Stimulated activated CD8-positive, alpha-beta memory T cell treated with anti-CD3 and anti-CD28 coated beads, Interleukin-4, amount 100 ng/mL, for 24 hours (primary cell): Measurements from ENCODE around the gene MSANTD2.

Experiments
- DNase-seq: peaks from one replicate; pipeline ENCODE4 v3.0.0-alpha.2; 2020; ENCODE audit warnings: low read depth

The MSANTD2 gene

DNA sequence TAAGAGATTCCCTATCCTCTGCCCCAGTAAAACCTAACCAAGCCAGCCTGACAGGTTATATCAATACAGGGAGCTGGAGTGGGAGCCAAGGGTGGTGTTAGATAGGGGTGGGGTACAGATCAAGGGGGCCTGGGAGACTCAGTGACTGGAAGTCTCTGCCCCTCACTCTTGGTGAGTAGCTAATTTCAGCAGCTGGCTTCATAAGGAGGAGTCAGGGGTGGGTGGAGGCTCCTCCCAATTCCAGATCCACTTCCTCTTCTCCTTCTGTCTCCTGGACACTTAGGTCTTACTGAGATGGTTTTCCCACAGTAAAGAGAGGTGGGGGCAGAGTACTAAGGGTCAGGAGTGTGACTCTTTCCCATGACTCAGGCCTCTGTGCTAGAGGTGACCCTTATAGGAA lies 47.0 kb downstream of the MSANTD2 start:
- no peak for DNase-seq

DNA sequence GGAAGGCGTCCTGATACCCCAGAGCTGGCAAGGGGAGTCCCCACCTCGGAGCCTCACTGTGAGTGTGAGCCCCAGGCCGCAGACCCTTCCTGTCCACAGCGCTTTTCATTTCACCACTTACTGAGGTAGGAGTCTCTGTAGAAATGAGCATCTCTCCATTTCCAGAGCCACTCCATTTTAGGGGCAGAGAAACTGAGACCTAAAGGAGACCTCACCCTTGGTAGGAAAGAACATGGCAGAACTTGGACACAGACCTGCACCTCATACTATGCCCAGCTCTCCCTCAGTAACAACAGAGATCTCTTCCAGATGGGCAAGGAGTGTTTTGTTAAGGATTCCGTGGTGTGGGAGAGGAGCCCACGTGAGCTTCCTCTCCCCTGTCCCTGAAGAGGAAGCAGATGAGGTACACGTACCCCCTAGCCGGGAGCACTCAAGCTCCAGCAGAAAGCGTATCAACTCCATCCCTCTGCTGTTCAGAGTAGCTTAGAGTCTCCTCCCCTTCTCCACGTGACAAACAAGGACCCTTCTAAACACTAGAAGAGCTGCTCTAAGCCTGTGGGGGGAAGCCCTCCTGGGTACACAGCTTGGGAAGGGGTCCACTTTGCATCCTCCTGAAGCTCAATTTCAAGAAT lies 47.6 kb downstream of the MSANTD2 start:
- no peak for DNase-seq

DNA sequence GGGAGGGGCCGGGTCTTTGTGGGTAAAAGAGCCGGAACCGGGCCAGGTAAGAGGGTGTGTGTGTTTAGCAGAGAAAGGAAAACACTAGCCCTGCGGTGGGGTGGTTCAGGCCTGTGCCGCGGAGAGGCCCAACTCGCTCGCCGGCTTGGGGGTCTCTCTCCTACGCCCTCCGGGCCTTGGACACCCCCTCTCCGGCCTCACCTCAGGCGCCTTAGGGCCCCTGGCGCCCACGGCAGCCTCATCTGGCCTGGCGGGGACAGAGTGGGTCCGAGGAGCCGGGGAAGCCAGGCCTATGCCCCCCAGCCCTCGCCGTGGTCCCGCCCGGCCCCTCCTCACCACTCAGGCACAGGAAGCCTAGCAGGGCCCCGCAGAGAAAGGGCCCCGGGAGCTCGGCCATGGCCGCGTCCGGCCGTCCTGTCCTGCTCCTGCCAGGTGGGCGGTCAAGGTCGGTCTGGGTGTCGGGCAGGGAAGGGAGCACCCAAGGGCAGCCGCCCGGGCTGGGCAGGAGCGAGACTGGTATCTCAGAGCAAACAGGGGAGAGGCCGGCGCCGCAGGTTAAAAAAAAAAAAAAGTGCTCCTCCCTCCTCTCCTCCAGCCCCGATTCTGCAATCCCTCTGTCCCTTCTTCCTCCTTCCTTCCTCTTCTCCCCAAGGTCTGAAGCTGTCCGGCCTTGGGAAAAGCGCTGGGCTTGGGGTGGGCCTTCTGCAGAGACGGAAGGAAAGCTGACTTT lies 48.3 kb downstream of the MSANTD2 start, which contains the start of gene VSIG2:
Gene VSIG2 (minus strand): TSS at position 515 of the 730 bp plus-strand sequence. CDS start 118 bp downstream, at position 397.
- DNase-seq, result no peak

DNA sequence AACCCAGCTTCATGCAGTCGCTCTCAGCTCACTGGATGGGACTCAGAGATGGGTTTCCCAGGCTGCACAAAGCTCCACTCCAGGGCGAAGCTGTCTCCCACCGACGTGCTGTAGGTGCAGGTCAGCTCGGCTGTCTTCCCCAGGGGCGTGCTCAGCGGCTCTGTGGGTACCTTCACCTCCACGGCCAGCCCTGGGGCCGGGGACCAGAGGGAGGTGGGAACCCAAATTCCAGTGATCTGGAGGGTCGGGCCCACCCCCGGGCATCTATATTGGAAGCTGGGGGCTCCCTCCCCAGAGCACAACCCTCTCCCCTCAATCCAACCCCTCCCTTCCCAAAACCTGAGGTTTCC lies 48.8 kb downstream of the MSANTD2 start:
- DNase-seq, result no peak

DNA sequence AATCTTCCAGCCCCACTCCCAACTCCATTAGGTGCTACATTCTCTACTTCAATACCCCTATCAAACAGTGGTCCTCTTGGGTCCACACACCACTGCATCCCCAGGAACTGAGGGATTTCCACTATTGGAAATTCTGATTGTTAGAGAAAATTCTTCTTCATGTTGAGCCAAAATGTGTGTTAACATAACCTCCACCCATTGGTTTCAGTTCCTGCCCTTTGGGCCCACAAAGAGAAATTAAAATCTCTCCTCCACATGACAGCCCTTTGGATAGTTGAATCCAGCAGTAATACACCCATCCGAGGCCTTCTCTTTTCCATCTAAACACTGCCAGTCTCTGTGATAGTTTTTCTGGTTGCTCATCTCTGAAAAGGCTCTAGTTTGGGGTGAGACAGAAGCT lies 50.3 kb downstream of the MSANTD2 start:
- no peak for DNase-seq

DNA sequence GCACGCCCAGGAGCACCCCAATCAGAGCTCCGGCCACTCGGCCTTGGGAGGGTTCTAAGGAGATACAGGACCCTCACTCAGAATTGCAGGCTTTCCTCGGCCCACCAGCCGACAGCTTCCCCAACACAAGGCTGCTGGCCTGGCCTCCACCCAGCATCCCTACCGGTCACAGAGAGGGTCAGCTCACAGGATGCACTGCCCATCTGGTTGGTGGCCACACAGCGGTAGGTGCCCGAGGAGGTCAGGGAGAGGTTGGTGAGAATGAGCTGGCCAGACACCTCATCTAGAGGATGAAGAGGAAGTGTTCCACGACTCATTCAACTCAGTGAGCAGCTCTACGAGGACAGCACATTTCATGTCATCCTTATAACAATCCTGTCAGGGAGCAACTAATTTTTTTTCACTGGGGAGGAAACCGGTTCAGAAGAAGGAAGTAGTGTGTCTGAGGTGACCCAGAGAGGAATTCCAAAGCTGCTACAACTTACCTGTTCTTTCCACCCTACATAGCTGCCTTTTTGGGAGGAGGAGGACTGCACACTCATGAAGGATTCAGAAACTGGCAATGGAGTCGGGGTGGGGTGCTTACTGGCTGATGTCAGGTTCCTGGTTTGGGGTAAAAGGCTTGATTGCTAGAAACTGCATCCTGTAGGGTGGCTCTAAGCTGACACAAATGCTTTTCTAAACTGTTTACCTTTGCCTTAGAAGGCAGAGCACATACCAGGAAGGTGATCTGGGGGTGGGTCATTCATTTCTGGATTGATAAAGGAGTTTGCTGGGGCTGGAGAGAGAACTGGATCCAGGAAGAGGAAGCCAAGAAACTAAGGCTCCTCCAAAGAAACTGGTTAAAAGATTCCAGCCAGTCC lies 51.5 kb downstream of the MSANTD2 start:
- DNase-seq, result no peak

DNA sequence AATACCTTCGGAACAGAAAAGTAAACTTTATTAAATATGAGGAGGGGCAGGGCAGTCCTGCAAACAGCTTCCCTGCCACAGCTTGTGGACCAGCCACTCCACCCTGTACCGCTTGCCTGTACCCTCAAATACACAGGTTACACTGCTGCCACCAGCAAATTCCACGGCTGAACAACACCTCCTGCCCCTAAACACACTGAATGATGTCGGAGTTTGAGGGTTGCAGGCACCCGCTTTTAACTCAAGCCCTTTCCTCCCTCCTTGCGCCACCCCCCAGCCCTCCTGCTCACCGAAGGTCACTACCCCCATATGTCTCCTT lies 52.1 kb downstream of the MSANTD2 start:
- no peak for DNase-seq

DNA sequence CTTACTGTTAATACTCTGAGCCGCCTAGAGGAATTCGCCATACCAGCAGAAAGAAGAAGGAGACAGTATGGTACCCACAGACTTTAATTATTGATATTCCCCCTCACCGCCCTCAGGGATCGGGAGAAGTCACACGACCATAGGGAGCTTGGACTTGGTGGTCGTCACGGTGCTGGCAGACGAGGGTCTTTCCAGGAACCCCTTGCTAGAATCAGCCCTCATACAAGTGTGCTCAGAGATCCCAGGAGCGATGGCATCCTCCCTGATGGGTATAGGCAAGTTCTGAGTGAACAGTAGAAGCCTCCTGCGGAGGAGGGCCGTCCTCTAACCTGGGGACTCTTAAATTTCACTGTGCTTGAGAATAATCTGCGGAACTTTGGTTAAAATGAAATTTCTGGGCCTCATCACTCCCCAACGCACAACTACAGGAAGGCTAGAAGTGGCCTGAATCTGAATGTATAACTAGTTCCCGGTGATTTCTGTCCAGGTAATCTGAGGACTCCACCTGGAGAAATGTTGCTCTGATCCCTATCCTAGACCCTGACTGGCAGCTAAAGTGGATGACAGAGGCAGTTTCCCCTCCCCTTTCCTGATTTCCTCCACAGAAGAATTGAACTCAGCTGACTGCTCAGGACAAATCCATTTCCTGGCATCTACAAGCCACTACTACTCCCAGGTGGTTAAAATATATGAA lies 52.7 kb downstream of the MSANTD2 start:
- no peak for DNase-seq

DNA sequence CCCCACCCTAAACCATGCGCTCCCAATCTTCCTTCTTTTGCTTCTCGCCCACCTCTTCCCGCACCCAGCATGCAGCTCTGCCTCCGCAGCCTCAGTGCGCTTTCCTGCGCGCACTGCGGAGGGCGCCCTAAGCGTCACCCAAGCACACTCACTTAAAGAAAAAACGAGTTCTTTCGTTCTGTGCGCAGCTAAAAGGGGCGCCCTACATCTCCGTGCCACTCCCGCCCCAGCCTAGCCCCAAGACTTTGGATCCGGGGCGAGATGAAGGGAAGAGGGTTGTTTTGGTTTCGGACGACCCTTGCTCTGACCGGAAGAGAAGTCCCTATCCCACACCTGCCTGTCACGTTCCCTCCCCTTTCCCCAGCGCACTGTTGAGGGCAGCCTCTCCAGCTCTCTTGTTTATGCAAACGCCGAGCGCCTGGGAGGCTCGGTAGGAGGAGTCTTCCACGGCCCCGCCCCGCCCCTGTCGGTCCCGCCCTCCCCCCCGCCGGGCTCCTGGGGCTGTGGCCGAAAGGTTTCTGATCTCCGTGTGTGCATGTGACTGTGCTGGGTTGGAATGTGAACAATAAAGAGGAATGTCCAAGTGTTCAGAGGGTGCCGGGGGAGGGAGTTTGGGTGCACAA lies 53.5 kb downstream of the MSANTD2 start:
- peak; percentile 59 for DNase-seq

DNA sequence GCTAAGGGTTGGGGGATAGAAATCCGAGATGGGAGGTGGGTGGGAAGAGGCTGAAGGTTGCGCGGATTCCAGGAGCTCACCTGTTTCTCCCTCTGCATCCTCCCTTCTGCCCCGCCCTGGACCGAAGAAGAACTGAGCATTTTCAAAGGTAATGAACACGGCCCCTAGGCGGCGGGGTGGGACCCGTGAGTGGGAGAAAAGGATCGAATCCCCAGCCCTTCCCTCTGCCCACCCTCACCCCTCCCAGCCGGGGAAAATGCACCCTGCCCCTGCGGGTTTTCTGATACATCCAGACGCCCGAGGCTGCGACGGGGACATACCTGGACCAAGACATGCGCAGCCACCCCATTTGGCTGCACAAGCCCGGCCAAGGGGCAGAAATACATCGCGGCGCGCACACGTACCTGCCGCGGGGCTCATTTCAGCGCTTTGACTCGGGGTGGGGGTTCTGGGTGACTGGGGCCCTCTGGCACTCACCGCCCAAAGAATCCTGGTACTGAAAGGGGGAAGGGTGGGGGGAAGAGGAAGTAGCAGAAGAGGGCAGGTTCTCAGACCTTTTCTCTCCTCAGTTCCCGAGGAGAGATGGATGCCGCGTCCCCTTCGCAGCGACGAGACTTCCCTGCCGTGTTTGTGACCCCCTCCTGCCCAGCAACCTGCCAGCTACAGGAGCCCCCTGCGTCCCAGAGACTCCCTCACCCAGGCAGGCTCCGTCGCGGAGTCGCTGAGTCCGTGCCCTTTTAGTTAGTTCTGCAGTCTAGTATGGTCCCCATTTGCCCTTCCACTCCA lies 54.2 kb downstream of the MSANTD2 start:
- no peak for DNase-seq

DNA sequence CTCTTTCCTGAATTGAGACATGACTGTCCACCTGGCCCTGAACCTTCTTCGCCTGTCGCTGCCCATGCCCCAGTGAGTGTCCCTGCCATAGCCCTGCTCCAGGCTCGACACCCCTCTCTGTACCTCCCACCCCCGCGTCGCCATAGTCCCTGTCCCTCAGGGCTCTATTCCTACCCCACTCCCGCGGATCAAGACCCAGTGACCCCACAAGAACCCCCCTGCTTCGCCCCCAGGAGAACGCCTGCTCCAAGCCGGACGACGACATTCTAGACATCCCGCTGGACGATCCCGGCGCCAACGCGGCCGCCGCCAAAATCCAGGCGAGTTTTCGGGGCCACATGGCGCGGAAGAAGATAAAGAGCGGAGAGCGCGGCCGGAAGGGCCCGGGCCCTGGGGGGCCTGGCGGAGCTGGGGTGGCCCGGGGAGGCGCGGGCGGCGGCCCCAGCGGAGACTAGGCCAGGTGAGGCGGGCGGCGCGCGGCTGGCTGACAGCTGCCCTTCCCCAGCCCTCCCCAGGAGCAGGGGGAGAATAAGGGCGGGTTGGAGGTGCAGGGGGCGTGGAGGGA lies 54.9 kb downstream of the MSANTD2 start:
- no peak for DNase-seq

DNA sequence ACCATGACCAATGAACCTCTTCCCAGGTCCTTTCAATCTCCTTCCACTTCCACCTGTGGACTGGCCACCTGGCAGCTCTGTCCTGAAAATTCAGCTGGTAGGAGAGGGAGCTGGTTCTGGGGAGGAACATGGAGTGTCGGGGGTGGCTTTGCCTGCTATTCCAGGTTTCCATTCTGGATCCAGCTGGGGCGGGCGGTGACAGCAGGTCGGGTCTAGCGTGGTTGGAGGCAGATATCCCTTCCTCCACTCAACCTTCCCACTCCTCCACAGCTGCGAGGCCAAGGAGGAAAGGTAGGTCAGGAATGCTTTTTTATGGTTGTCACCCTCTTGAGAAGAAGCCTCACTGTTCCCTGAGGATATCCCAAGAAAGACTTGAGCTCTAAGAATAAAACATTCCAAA lies 57.2 kb downstream of the MSANTD2 start:
- no peak for DNase-seq

DNA sequence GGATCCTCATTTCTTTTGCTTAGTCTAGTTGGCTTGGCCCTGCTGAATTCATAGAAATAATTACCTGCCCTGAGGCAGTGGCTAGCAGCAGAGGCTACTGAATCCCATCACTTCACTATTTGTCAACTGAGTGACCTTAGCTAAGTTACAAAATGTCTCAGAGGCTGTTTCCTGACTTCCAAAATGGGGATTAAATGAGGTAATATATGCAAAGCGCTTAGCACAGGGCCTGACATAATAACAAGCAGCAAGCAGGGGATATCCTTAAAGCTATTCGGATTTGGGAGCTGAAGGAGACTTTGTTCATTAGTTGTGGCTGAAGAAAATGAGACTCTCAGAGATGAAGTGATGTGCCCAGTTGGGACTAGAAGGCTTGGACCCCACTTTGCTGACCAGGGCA lies 57.7 kb downstream of the MSANTD2 start:
- DNase-seq, result no peak

DNA sequence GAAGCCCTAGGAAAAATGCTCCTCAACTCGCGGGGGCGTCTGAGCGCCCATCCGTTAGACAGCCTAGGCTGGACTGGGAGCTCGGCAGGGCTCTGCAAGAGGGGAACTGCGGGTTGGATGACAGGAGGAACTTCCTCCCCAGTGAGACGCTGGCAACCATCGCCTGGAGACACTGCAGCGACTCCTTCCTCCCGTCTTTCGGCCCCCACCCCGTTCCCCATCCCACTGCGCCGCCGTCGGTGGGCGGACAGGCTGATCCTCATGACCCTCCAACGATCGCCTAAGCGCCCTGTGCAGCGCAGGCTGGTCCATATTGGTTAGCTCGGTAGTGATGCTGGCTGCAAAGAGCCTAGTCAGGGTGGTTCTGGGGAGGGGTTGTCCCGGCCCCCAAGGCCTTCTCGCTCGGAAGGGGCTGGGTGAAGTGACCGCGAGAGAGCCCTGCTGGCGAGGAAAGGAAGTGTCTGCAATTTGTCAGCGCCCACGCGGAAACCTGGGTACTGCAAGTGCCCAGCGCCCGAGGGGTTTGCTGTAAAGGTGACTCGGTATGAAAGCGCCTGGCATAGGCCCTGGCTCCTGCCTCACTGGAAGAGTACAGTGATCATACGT lies 59.8 kb downstream of the MSANTD2 start:
- DNase-seq, result no peak

DNA sequence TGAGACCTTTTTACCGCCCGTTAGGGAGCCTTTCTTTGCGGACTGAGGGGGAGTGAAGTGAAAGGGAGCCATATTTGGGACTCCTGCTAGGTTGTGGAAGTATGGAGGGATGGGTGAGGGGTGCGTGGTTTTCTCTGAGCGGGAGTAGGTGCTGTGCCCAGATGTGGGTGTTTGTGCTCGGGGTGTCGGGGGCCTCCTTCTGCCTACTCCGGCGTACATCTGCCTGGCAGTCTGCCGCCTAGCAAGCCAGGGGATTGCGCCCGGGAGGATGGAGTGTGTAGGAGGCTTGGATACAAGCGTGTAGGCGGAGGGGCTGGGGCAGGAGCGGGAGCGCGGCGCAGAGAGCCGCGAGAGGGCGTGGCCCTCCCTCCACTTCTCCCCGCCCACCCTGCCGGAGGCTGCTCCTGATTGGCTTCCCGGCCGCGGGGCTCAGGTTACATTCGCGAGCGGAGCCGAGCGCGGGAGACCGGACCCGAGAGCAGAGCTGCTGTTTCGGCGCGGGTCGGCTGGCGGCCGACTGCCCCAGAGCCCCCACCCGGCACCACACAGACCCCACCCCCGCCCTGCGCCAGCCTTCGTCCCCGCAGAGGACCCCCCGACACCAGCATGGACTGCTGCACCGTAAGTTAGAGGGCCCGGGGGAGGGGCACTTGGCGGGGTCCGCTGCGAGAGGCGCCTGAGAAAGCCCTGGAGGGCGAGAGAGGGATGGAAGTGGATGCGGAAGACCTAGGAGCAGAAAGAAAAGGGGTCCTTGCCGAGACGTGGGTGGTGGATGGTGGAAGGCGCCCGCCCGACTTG lies 60.5 kb downstream of the MSANTD2 start, which contains the start of gene NRGN:
Gene NRGN (plus strand): TSS at position 464 of the 798 bp plus-strand sequence. CDS start 143 bp downstream, at position 607.
- peak; percentile 76 for DNase-seq

DNA sequence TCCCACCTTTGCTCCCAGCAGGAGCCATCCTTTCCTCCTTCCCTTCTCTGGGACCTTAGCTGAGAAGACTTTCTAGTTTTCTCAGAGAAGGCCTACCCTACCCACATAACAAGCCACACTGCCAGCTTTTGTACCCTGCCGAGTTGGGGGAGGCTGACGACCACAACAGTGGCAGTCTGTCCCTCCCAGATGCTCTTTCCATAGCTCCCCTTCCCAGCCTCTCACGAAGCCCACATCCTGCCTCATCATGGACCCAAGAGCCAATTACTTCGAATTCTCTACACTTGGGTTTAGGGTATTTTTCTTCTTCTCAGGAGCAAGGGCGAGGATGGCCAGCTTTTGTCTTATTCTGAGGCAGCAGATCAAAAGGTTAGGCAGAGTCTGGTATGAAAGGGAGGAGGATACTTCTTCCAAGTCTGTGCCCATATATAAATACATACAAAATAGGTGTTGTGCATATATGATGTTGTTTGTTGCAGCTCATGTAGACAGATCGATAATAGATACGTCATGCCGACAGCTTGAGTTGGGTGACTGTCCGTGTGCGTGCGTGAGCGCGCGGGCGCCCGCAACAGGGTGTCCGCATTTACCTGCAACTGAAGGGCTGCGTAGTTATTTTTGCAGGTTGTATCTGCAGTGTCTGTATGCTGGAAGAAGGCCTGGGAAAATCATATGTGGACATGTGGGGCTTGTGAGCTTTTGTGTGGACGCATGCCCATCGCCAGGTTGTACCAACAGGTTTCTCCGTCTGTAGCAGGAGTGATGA lies 61.3 kb downstream of the MSANTD2 start:
- DNase-seq, result no peak

DNA sequence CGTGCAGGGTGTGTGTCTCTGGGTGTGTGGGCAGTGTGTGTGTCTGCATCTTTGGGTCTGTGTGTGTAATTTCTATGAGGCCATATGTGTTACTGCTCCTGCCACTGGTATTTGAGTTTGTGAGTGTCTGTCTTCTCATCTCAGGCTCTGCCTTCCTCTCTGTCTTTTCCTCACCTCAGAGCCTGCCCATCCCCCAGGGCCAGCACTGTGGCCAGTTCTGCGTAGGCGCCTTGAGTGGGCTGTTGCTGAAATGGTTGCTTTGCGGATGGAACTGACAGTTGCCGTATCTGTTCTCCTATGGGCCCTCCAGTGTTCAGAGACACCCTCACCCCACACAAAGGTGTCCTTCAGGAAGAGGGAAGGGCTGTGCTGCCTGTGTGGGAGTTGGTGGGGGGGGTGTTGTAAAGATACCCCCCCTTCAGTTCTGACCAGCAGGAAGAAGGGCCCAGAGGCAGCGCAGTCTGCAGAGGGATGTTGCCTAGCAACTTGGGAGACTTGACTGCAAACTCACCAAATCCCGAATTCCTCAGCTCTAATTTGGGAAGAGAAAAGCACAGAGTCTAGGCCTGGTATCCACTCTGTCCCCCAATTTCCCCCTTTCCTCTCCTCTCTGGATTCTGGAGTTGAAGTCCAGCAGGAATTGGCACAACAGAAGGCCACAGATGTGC lies 62.4 kb downstream of the MSANTD2 start:
- no peak for DNase-seq

DNA sequence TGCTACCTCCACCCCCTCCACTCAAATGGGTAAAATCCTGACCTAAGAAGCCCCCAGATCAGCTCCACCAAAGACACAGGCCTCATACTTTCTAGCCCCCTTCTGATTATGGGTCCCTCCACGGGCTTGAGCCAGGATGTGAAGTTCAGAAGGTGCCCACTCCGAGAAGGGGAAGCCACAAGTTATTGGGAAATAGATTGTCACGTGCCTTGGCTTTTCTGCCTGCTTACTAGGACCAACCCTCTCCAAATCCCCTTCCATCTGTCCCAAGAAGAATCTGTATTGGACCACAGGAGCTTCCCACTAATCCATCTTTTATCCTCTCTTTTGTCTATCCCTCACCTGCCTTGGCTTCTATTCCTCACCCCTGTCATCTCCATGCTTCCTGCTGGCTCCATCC lies 63.5 kb downstream of the MSANTD2 start:
- no peak for DNase-seq
